ENCODE measurements around the gene CALD1.

Gene CALD1

GRCh38 chr7:134900166-134900982 is 120.9 kb downstream of the CALD1 start:
- no peaks in the 10 kb centered on the region for H3K4me1 ChIP-seq (ENCODE audit: control insufficient read depth, insufficient read depth, low read length)
- ChIA-PET CTCF (interaction anchor here (1.4 kb wide), 1 partner anchor 10 kb away, joined by 3 read pairs; no protein-coding TSS in a partner anchor), POLR2A (no interaction called here)
- no peaks in the 10 kb centered on the region for H3K36me3 ChIP-seq (ENCODE audit: control insufficient read depth in 2 of 2, insufficient read depth in 1 of 2, low read length in 2 of 2)
- TF ChIP-seq ZNF561 (tag by site-specific recombination; IDR thresholded peaks at IDR 0.05; ENCODE audit: borderline replicate concordance), result no peak
- TF ChIP-seq ZNF610 (tag by site-specific recombination; IDR thresholded peaks at IDR 0.05; ENCODE audit: borderline replicate concordance), result no peak
- TF ChIP-seq PRDM6 (tag by site-specific recombination; IDR thresholded peaks at IDR 0.05), result no peak
- TF ChIP-seq ZNF366 (tag by site-specific recombination; conservative IDR thresholded peaks at IDR 0.05), result no peak
- H3K4me3 ChIP-seq (ENCODE audit: low read depth, low read length), result no peak overlapping the region
- no peaks in the 10 kb centered on the region for H3K9me3 ChIP-seq (ENCODE audit: control insufficient read depth, insufficient read depth, low read depth, low read length)
- no peak overlapping the region for H3K27ac ChIP-seq (ENCODE audit: extremely low read depth, low read depth, low read length)

DNA sequence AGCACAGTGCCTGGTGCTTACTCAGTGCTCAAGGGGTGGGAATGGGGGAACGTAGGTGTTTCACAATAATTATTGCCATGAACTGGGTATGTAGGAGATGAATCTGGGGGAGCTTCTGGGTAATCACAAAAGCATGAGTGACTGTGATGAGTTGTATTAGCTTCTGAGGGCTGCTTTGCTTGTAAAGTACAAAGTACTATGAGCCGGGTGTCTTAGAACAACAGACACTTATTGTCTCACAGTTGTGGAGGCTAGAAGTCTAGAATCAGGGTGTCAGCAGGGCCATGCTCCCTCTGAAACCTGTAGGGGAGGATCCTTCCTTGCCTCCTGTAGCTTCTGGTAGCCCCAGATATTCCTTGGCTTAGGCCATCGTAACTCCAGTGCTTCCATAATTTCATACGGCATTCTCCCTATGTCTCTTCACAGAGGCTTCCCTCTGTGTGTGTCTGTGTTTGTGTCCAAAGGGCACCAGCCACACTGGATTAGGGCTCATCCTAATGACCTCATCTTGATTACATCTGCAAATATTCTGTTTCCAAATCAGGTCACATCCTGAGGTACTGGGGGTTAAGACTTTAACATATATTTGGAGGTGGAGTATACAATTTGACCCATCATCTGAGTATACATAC is 122.1 kb downstream of the CALD1 start:
- POLR2A ChIA-PET, result no interaction called here

More for the DNA sequence above, 122.1 kb downstream of the CALD1 start:
- no peak for TF ChIP-seq ZBTB10 (tag by site-specific recombination; IDR thresholded peaks at IDR 0.05)
- no peak for TF ChIP-seq PRDM6 (tag by site-specific recombination; IDR thresholded peaks at IDR 0.05)
- no peak for TF ChIP-seq KLF7 (tag by site-specific recombination; IDR thresholded peaks at IDR 0.05; ENCODE audit: borderline replicate concordance)
- TF ChIP-seq ZNF133 (tag by site-specific recombination; IDR thresholded peaks at IDR 0.05), result no peak
- no peak for TF ChIP-seq ZNF394 (tag by site-specific recombination; IDR thresholded peaks at IDR 0.05; ENCODE audit: borderline replicate concordance)
- TF ChIP-seq ZNF548 (tag by site-specific recombination; IDR thresholded peaks at IDR 0.05), result no peak
- TF ChIP-seq ZNF416 (tag by site-specific recombination; IDR thresholded peaks at IDR 0.05), result no peak
- Histone ChIP-seq H3K9me3 (ENCODE audit: control insufficient read depth, insufficient read depth, low read depth, low read length) (no peaks in the 10 kb centered on the region), H3K4me3 (ENCODE audit: low read depth, low read length) (no peak overlapping the region), H3K4me1 (ENCODE audit: control insufficient read depth, insufficient read depth, low read length) (no peaks in the 10 kb centered on the region), H3K27ac (ENCODE audit: extremely low read depth, low read depth, low read length) (no peak overlapping the region), H3K36me3 (ENCODE audit: control insufficient read depth in 2 of 2, insufficient read depth in 1 of 2, low read length in 2 of 2) (no peaks in the 10 kb centered on the region)
- CTCF ChIA-PET, result interaction anchor here (0.5 to 1.4 kb wide), 2 partner anchors 11 to 121 kb away, joined by 3 read pairs; no protein-coding TSS in a partner anchor

All from HEK293 (cell line).